A673 (cell line): ENCODE measurements around the gene RALA. TPM values are rescaled to one million over a fixed set of nuclear protein-coding genes. Genes with fewer than 3 reads are reported as not detected.

Experiments
- BruUV-seq: library from RNA; stranded (reverse); fragments of 400-500 nt; replicated peaks from 2 replicates; lab custom pipeline; 2021; lab: Mats Ljungman, UMichigan
- CTCF ChIA-PET: fragments of 300-600 bp; sonication (Branson Sonifier 250); formaldehyde crosslinking; loops from one replicate; lab custom pipeline; 2022; ENCODE audit warnings: antibody characterized with exemption; lab: Charles Lee
- POLR2A ChIA-PET: fragments of 300-600 bp; sonication (Branson Sonifier 250); formaldehyde crosslinking; loops from one replicate; lab custom pipeline; 2022; ENCODE audit warnings: antibody characterized with exemption; ENCODE audit not compliant: low non-redundant PET; lab: Charles Lee
- DNase-seq: peaks from one replicate; pipeline ENCODE4 v3.0.0-alpha.2; 2015; ENCODE audit warnings: low spot score
- H3K27ac ChIP-seq: fragments of 200-600 bp; sonication (generic); 2 replicates; pipeline ENCODE4 v1.5.1; 2016; ENCODE audit warnings: mixed run types, low read depth, mild to moderate bottlenecking, mixed read lengths, antibody characterized with exemption, low read length; ENCODE audit not compliant: poor library complexity, severe bottlenecking
- H3K27me3 ChIP-seq: fragments of 200-600 bp; sonication (generic); replicated peaks from 2 replicates; pipeline ENCODE4 v1.6.1; 2017; ENCODE audit warnings: mixed run types, low read depth, mild to moderate bottlenecking, mixed read lengths, antibody characterized with exemption, low read length; ENCODE audit not compliant: insufficient read depth, poor library complexity
- H3K36me3 ChIP-seq: fragments of 200-600 bp; sonication (generic); 2 replicates; pipeline ENCODE4 v1.6.1; 2016; ENCODE audit warnings: mixed run types, mild to moderate bottlenecking, mixed read lengths, antibody characterized with exemption, low read length; ENCODE audit not compliant: insufficient read depth, poor library complexity, severe bottlenecking
- H3K4me1 ChIP-seq: fragments of 200-600 bp; sonication (generic); 2 replicates; pipeline ENCODE4 v1.6.1; 2017; ENCODE audit warnings: mixed run types, mild to moderate bottlenecking, mixed read lengths, antibody characterized with exemption, low read length; ENCODE audit not compliant: insufficient read depth, poor library complexity, severe bottlenecking
- H3K4me3 ChIP-seq: fragments of 200-600 bp; sonication (generic); 2 replicates; pipeline ENCODE4 v1.5.1; 2016; ENCODE audit warnings: low read depth, mixed run types, mild to moderate bottlenecking, mixed read lengths, low read length; ENCODE audit not compliant: poor library complexity, severe bottlenecking
- H3K9me3 ChIP-seq: fragments of 200-600 bp; sonication (generic); 2 replicates; pipeline ENCODE4 v1.6.1; 2016; ENCODE audit warnings: mixed run types, low read depth, mild to moderate bottlenecking, mixed read lengths, antibody characterized with exemption, low read length; ENCODE audit not compliant: poor library complexity, severe bottlenecking
- CTCF ChIP-seq: fragments of 300-800, 200-600 bp; sonication (generic); conservative IDR thresholded peaks from 2 replicates; pipeline ENCODE4 v1.5.1; 2017; ENCODE audit warnings: low read depth, mild to moderate bottlenecking, antibody characterized with exemption, low read length, moderate library complexity, mixed read lengths
- EZH2 ChIP-seq: fragments of 200-600 bp; sonication (generic); IDR thresholded peaks from 2 replicates; pipeline ENCODE4 v1.6.1; 2017; ENCODE audit warnings: borderline replicate concordance, low read depth, mild to moderate bottlenecking, mixed read lengths, antibody characterized with exemption, low read length; ENCODE audit not compliant: poor library complexity, severe bottlenecking
- intact Hi-C: fragments of 100-400 bp; cut with micrococcal nuclease; formaldehyde crosslinking; loops from one replicate; pipeline ENCODE4 v1.10.0; 2022; ENCODE audit not compliant: unreplicated experiment
- total RNA-seq: library from RNA; stranded (reverse); gene quantifications from 2 replicates; pipeline ENCODE4 v1.2.3, GENCODE V29; 2021

Gene RALA
- total RNA-seq, 1 experiment from 2014 or later: 33.9 TPM

- DNase-seq: no peak
- Histone ChIP-seq H3K27me3 (no peaks in the 10 kb centered on the region), H3K4me3 (no peak overlapping the region), H3K27ac (no peak overlapping the region), H3K9me3 (no peaks in the 10 kb centered on the region), H3K36me3 (peaks cover 3% of the 10 kb centered on the region), H3K4me1 (no peaks in the 10 kb centered on the region)
- POLR2A ChIA-PET: no interaction called here
- no TSS peak for BruUV-seq
- intact Hi-C loops: no loop called here
- TF ChIP-seq CTCF: no peak
- no peak for TF ChIP-seq EZH2
- CTCF ChIA-PET: no interaction called here
Measured at GRCh38 chr7:39633563-39634477, 10.4 kb downstream of the RALA start.

GRCh38 chr7:39634478-39634805 is 11.1 kb downstream of the RALA start:
- H3K27ac ChIP-seq: no peak overlapping the region
- no peaks in the 10 kb centered on the region for H3K27me3 ChIP-seq
- no peaks in the 10 kb centered on the region for H3K4me1 ChIP-seq
- H3K36me3 ChIP-seq: peaks cover 3% of the 10 kb centered on the region
- CTCF ChIA-PET: no interaction called here
- no TSS peak for BruUV-seq
- intact Hi-C loops: no loop called here
- TF ChIP-seq CTCF: no peak
- no peak for TF ChIP-seq EZH2
- no peak overlapping the region for H3K4me3 ChIP-seq
- DNase-seq: no peak
- POLR2A ChIA-PET: no interaction called here
- no peaks in the 10 kb centered on the region for H3K9me3 ChIP-seq

- TF ChIP-seq EZH2 (no peak), CTCF (no peak)
- POLR2A ChIA-PET: no interaction called here
- Histone ChIP-seq H3K36me3 (no peaks in the 10 kb centered on the region), H3K27me3 (no peaks in the 10 kb centered on the region), H3K27ac (no peak overlapping the region), H3K4me3 (no peak overlapping the region), H3K4me1 (peaks cover 7% of the 10 kb centered on the region), H3K9me3 (no peaks in the 10 kb centered on the region)
- CTCF ChIA-PET: no interaction called here
- DNase-seq: no peak
- BruUV-seq: no TSS peak
- intact Hi-C loops: no loop called here
Measured at GRCh38 chr7:39637400-39637799, 14.0 kb downstream of the RALA start.
